ENCODE measurements around the gene KCNH8. TPM values are rescaled to one million over a fixed set of nuclear protein-coding genes. Genes with fewer than 3 reads are reported as not detected.

The KCNH8 gene
- total and polyA plus RNA-seq, 3 donors from 2014 or later: 2.0 to 8.9 (median 7.1) TPM

- intact Hi-C loops (cut with DNase I; ENCODE audit: low total_unique reads): no loop called here
- DNase-seq: peak; percentile 68
- Histone ChIP-seq H3K4me1 (peaks cover under 1% of the 10 kb centered on the region), H3K27me3 (no peaks in the 10 kb centered on the region), H3K27ac (no peak overlapping the region), H3K36me3 (ENCODE audit: low read depth, missing control alignments) (no peaks in the 10 kb centered on the region), H3K9me3 (no peaks in the 10 kb centered on the region), H3K4me3 (peak overlapping the region in 1 of 2 donors; percentile 83)
- TF ChIP-seq CTCF (IDR thresholded peaks at IDR 0.05): no peak
- TF ChIP-seq POLR2A (IDR thresholded peaks at IDR 0.05): no peak
- WGBS, 2 donors: 3% methylated on average over 6 of the region's 6 CpGs
Observed at GRCh38 chr3:19149368-19149767, 1.1 kb downstream of the KCNH8 start.

GRCh38 chr3:19151171-19151570 lies 2.9 kb downstream of the KCNH8 start:
- Histone ChIP-seq H3K4me1 (peaks cover 3% of the 10 kb centered on the region), H3K27me3 (no peaks in the 10 kb centered on the region), H3K27ac (no peak overlapping the region), H3K36me3 (ENCODE audit: low read depth, missing control alignments) (no peaks in the 10 kb centered on the region), H3K4me3 (no peak overlapping the region), H3K9me3 (no peaks in the 10 kb centered on the region)
- 88 to 90% methylated on average over 1 of the region's 1 CpG for WGBS, 2 donors
- TF ChIP-seq POLR2A (IDR thresholded peaks at IDR 0.05): no peak
- TF ChIP-seq CTCF (IDR thresholded peaks at IDR 0.05): no peak
- no peak for DNase-seq
- intact Hi-C loops (cut with DNase I; ENCODE audit: low total_unique reads): no loop called here

GRCh38 chr3:19154693-19155250 lies 6.5 kb downstream of the KCNH8 start:
- TF ChIP-seq CTCF (IDR thresholded peaks at IDR 0.05) (no peak), POLR2A (IDR thresholded peaks at IDR 0.05) (no peak)
- no peaks in the 10 kb centered on the region for H3K27me3 ChIP-seq
- no peak overlapping the region for H3K4me3 ChIP-seq
- intact Hi-C loops (cut with DNase I; ENCODE audit: low total_unique reads): no loop called here
- no peaks in the 10 kb centered on the region for H3K36me3 ChIP-seq (ENCODE audit: low read depth, missing control alignments)
- no peaks in the 10 kb centered on the region for H3K9me3 ChIP-seq
- H3K27ac ChIP-seq: no peak overlapping the region
- no peak for DNase-seq
- WGBS, 2 donors: 54 to 67% methylated on average over 3 of the region's 3 CpGs
- H3K4me1 ChIP-seq: peaks cover 3% of the 10 kb centered on the region

- TF ChIP-seq CTCF (IDR thresholded peaks at IDR 0.05): no peak
- WGBS, 2 donors: 21 to 26% methylated on average over 2 of the region's 2 CpGs
- no peak overlapping the region for H3K27ac ChIP-seq
- no peak overlapping the region for H3K4me3 ChIP-seq
- H3K27me3 ChIP-seq: no peaks in the 10 kb centered on the region
- peaks cover 3% of the 10 kb centered on the region for H3K4me1 ChIP-seq
- peak; percentile 57 for DNase-seq
- H3K9me3 ChIP-seq: no peaks in the 10 kb centered on the region
- H3K36me3 ChIP-seq (ENCODE audit: low read depth, missing control alignments): no peaks in the 10 kb centered on the region
- intact Hi-C loops (cut with DNase I; ENCODE audit: low total_unique reads): no loop called here
Observed at GRCh38 chr3:19155375-19155774, 7.1 kb downstream of the KCNH8 start.

- Histone ChIP-seq H3K36me3 (ENCODE audit: low read depth, missing control alignments) (no peaks in the 10 kb centered on the region), H3K27ac (no peak overlapping the region), H3K9me3 (no peaks in the 10 kb centered on the region), H3K4me3 (no peak overlapping the region), H3K27me3 (no peaks in the 10 kb centered on the region), H3K4me1 (no peaks in the 10 kb centered on the region)
- no peak for DNase-seq
- TF ChIP-seq POLR2A (IDR thresholded peaks at IDR 0.05) (no peak), CTCF (IDR thresholded peaks at IDR 0.05) (no peak)
- intact Hi-C loops (cut with DNase I; ENCODE audit: low total_unique reads): no loop called here
- 88 to 96% methylated on average over 2 of the region's 2 CpGs for WGBS, 2 donors
Observed at GRCh38 chr3:19159966-19160635, 11.8 kb downstream of the KCNH8 start.
